ENCODE data around the gene AFAP1L1.
"Not testable (repeated sequence)": the region's sequence is repeated elsewhere in the genome, so short reads cannot be mapped to it uniquely, and the experiment has no call there.

AFAP1L1 gene

GRCh38 chr5:149260761-149261160, 10.9 kb upstream of the AFAP1L1 start:
- DNase-seq (ENCODE audit: extremely low read depth in 1 of 2, low read depth in 1 of 2) = no peak

GRCh38 chr5:149261246-149261645, 10.4 kb upstream of the AFAP1L1 start:
- no peak for DNase-seq (ENCODE audit: extremely low read depth in 1 of 2, low read depth in 1 of 2)

- DNase-seq (ENCODE audit: extremely low read depth in 1 of 2, low read depth in 1 of 2) = no peak
These were observed 9.3 kb upstream of the AFAP1L1 start for GRCh38 chr5:149262315-149262714.

- DNase-seq (ENCODE audit: extremely low read depth in 1 of 2, low read depth in 1 of 2) = no peak
These were observed 7.1 kb upstream of the AFAP1L1 start for GRCh38 chr5:149264439-149265067.

GRCh38 chr5:149265068-149265465, 6.6 kb upstream of the AFAP1L1 start:
- no peak for DNase-seq (ENCODE audit: extremely low read depth in 1 of 2, low read depth in 1 of 2)

- DNase-seq (ENCODE audit: extremely low read depth in 1 of 2, low read depth in 1 of 2) = no peak
These were observed 6.1 kb upstream of the AFAP1L1 start for GRCh38 chr5:149265597-149265996.

- DNase-seq (ENCODE audit: extremely low read depth in 1 of 2, low read depth in 1 of 2) = no peak
These were observed 4.3 kb upstream of the AFAP1L1 start for GRCh38 chr5:149267241-149267973.

- no peak for DNase-seq (ENCODE audit: extremely low read depth in 1 of 2, low read depth in 1 of 2)
These were observed 2.6 kb upstream of the AFAP1L1 start for GRCh38 chr5:149268928-149269557.

- DNase-seq (ENCODE audit: extremely low read depth in 1 of 2, low read depth in 1 of 2) = no peak
These were observed 404 bp upstream of the AFAP1L1 start for GRCh38 chr5:149271195-149271715.

GRCh38 chr5:149272781-149273180, 1.1 kb downstream of the AFAP1L1 start:
- DNase-seq (ENCODE audit: extremely low read depth in 1 of 2, low read depth in 1 of 2) = not testable (repeated sequence)

- DNase-seq (ENCODE audit: extremely low read depth in 1 of 2, low read depth in 1 of 2) = no peak
These were observed 1.6 kb downstream of the AFAP1L1 start for GRCh38 chr5:149273237-149273636.

GRCh38 chr5:149273950-149274349, 2.3 kb downstream of the AFAP1L1 start:
- no peak for DNase-seq (ENCODE audit: extremely low read depth in 1 of 2, low read depth in 1 of 2)

GRCh38 chr5:149274939-149275338, 3.3 kb downstream of the AFAP1L1 start:
- no peak for DNase-seq (ENCODE audit: extremely low read depth in 1 of 2, low read depth in 1 of 2)

- DNase-seq (ENCODE audit: extremely low read depth in 1 of 2, low read depth in 1 of 2) = no peak
These were observed 6.1 kb downstream of the AFAP1L1 start for GRCh38 chr5:149277801-149278200.

GRCh38 chr5:149278451-149279210, 7.0 kb downstream of the AFAP1L1 start:
- no peak for DNase-seq (ENCODE audit: extremely low read depth in 1 of 2, low read depth in 1 of 2)

GRCh38 chr5:149279661-149280060, 8.0 kb downstream of the AFAP1L1 start:
- DNase-seq (ENCODE audit: extremely low read depth in 1 of 2, low read depth in 1 of 2) = no peak

- DNase-seq (ENCODE audit: extremely low read depth in 1 of 2, low read depth in 1 of 2) = no peak
These were observed 8.5 kb downstream of the AFAP1L1 start for GRCh38 chr5:149280124-149280523.

- DNase-seq (ENCODE audit: extremely low read depth in 1 of 2, low read depth in 1 of 2) = no peak
These were observed 9.1 kb downstream of the AFAP1L1 start for GRCh38 chr5:149280802-149281201.

GRCh38 chr5:149282027-149282965, 10.6 kb downstream of the AFAP1L1 start:
- no peak for DNase-seq (ENCODE audit: extremely low read depth in 1 of 2, low read depth in 1 of 2)

- no peak for DNase-seq (ENCODE audit: extremely low read depth in 1 of 2, low read depth in 1 of 2)
These were observed 11.3 kb downstream of the AFAP1L1 start for GRCh38 chr5:149282966-149283332.

Measured in stimulated activated CD8-positive, alpha-beta memory T cell treated with anti-CD3 and anti-CD28 coated beads, Interleukin-7, amount 100 ng/mL, for 48 hours (primary cell).